Mononuclear cell (primary cell): Measurements from ENCODE around the gene ZNF609. TPM values are rescaled to one million over a fixed set of nuclear protein-coding genes. Genes with fewer than 3 reads are reported as not detected.

Experiments
- H3K27me3 ChIP-seq: 2 replicates; pipeline ENCODE4 v1.6.0; 2011; ENCODE audit warnings: low read length, control low read depth; ENCODE audit not compliant: insufficient read depth
- H3K4me1 ChIP-seq: 2 replicates; pipeline ENCODE4 v1.5.1; 2011; ENCODE audit warnings: mild to moderate bottlenecking, low read length, control low read depth; ENCODE audit not compliant: insufficient read depth
- H3K4me3 ChIP-seq: 2 replicates; pipeline ENCODE4 v1.5.1; 2011; ENCODE audit warnings: mild to moderate bottlenecking, low read length, moderate library complexity
- H3K9me3 ChIP-seq: 2 replicates; pipeline ENCODE4 v1.5.1; 2011; ENCODE audit warnings: low read depth, mild to moderate bottlenecking, control low read depth, low read length
- total RNA-seq: library from RNA; depleted of rRNA; stranded (reverse); fragments of >200 nt; gene quantifications from one replicate; pipeline ENCODE4 v1.2.3, GENCODE V29; 2012

Gene ZNF609
- total RNA-seq, 1 donor, result 34.3 TPM

- peaks cover 22% of the 10 kb centered on the region for H3K4me1 ChIP-seq
- no peaks in the 10 kb centered on the region for H3K27me3 ChIP-seq
- H3K9me3 ChIP-seq, result no peaks in the 10 kb centered on the region
- H3K4me3 ChIP-seq, result no peak overlapping the region
Measured at GRCh38 chr15:64443747-64444621, 16.4 kb upstream of the ZNF609 start.

- H3K27me3 ChIP-seq, result no peaks in the 10 kb centered on the region
Measured at GRCh38 chr15:64444836-64445235, 15.5 kb upstream of the ZNF609 start.

GRCh38 chr15:64447536-64448315 lies 12.7 kb upstream of the ZNF609 start:
- no peaks in the 10 kb centered on the region for H3K9me3 ChIP-seq
- H3K4me1 ChIP-seq, result peaks cover 22% of the 10 kb centered on the region
- no peak overlapping the region for H3K4me3 ChIP-seq
- no peaks in the 10 kb centered on the region for H3K27me3 ChIP-seq

More at GRCh38 chr15:64444836-64445235, 15.5 kb upstream of the ZNF609 start:
- H3K4me3 ChIP-seq, result no peak overlapping the region
- peaks cover 22% of the 10 kb centered on the region for H3K4me1 ChIP-seq
- no peaks in the 10 kb centered on the region for H3K9me3 ChIP-seq

- H3K9me3 ChIP-seq, result no peaks in the 10 kb centered on the region
- H3K27me3 ChIP-seq, result no peaks in the 10 kb centered on the region
- H3K4me1 ChIP-seq, result peaks cover 39% of the 10 kb centered on the region
- no peak overlapping the region for H3K4me3 ChIP-seq
Measured at GRCh38 chr15:64452988-64453688, 7.2 kb upstream of the ZNF609 start.

GRCh38 chr15:64453689-64454037 lies 6.7 kb upstream of the ZNF609 start:
- Histone ChIP-seq H3K27me3 (no peaks in the 10 kb centered on the region), H3K4me3 (no peak overlapping the region), H3K4me1 (peaks cover 35% of the 10 kb centered on the region), H3K9me3 (no peaks in the 10 kb centered on the region)

- H3K9me3 ChIP-seq, result no peaks in the 10 kb centered on the region
- peaks cover 35% of the 10 kb centered on the region for H3K4me1 ChIP-seq
- H3K27me3 ChIP-seq, result no peaks in the 10 kb centered on the region
- H3K4me3 ChIP-seq, result no peak overlapping the region
Measured at GRCh38 chr15:64454282-64454681, 6.1 kb upstream of the ZNF609 start.

- Histone ChIP-seq H3K27me3 (no peaks in the 10 kb centered on the region), H3K4me1 (peaks cover 44% of the 10 kb centered on the region), H3K9me3 (no peaks in the 10 kb centered on the region), H3K4me3 (no peak overlapping the region)
Measured at GRCh38 chr15:64455961-64456371, 4.4 kb upstream of the ZNF609 start.

- Histone ChIP-seq H3K27me3 (no peaks in the 10 kb centered on the region), H3K4me3 (no peak overlapping the region), H3K9me3 (no peaks in the 10 kb centered on the region), H3K4me1 (peaks cover 48% of the 10 kb centered on the region)
Measured at GRCh38 chr15:64456634-64457108, 3.7 kb upstream of the ZNF609 start.

- H3K4me3 ChIP-seq, result no peak overlapping the region
- H3K9me3 ChIP-seq, result no peaks in the 10 kb centered on the region
- no peaks in the 10 kb centered on the region for H3K27me3 ChIP-seq
- H3K4me1 ChIP-seq, result peaks cover 70% of the 10 kb centered on the region
Measured at GRCh38 chr15:64459066-64459781, 1.2 kb upstream of the ZNF609 start.

- Histone ChIP-seq H3K4me1 (peaks cover 70% of the 10 kb centered on the region), H3K9me3 (no peaks in the 10 kb centered on the region), H3K27me3 (no peaks in the 10 kb centered on the region), H3K4me3 (peak overlapping the region; percentile 46)
Measured at GRCh38 chr15:64460724-64461720, 644 bp downstream of the ZNF609 start.

- H3K9me3 ChIP-seq, result no peaks in the 10 kb centered on the region
- H3K4me1 ChIP-seq, result peaks cover 69% of the 10 kb centered on the region
- no peaks in the 10 kb centered on the region for H3K27me3 ChIP-seq
- H3K4me3 ChIP-seq, result peak overlapping the region; percentile 46
Measured at GRCh38 chr15:64461721-64462162, 1.4 kb downstream of the ZNF609 start.

GRCh38 chr15:64462492-64462891 lies 2.1 kb downstream of the ZNF609 start:
- peaks cover 67% of the 10 kb centered on the region for H3K4me1 ChIP-seq
- H3K9me3 ChIP-seq, result no peaks in the 10 kb centered on the region
- no peaks in the 10 kb centered on the region for H3K27me3 ChIP-seq
- H3K4me3 ChIP-seq, result no peak overlapping the region

GRCh38 chr15:64464276-64465005 lies 4.1 kb downstream of the ZNF609 start:
- Histone ChIP-seq H3K4me3 (no peak overlapping the region), H3K9me3 (no peaks in the 10 kb centered on the region), H3K27me3 (no peaks in the 10 kb centered on the region), H3K4me1 (peaks cover 68% of the 10 kb centered on the region)
